T-helper 1 cell treated with Interleukin-12 subunit alpha and Interleukin-12 subunit beta and Interleukin-4 antibody, amounts not matched to agents 30 μg/mL and 1 μg/mL, for 36 hours (primary cell): ENCODE results near the gene SH3D19.
"Not testable (repeated sequence)": the region's sequence is repeated elsewhere in the genome, so short reads cannot be mapped to it uniquely, and the experiment has no call there.

ENCODE experiments used
- H3K27ac Mint-ChIP-seq: one replicate; pipeline ENCODE4 v1.8.0; 2021; ENCODE audit warnings: mild to moderate bottlenecking, mixed read lengths
- H3K27me3 Mint-ChIP-seq: one replicate; pipeline ENCODE4 v1.8.0; 2021; ENCODE audit warnings: low read depth, mixed read lengths
- H3K36me3 Mint-ChIP-seq: one replicate; pipeline ENCODE4 v1.8.0; 2021; ENCODE audit warnings: low read depth, mixed read lengths
- H3K4me1 Mint-ChIP-seq: one replicate; pipeline ENCODE4 v1.8.0; 2021; ENCODE audit warnings: low read depth, mixed read lengths
- H3K4me3 Mint-ChIP-seq: one replicate; pipeline ENCODE4 v1.8.0; 2021; ENCODE audit warnings: mild to moderate bottlenecking, moderate library complexity, mixed read lengths
- H3K9me3 Mint-ChIP-seq: one replicate; pipeline ENCODE4 v1.8.0; 2021; ENCODE audit warnings: mixed read lengths

The SH3D19 gene

DNA sequence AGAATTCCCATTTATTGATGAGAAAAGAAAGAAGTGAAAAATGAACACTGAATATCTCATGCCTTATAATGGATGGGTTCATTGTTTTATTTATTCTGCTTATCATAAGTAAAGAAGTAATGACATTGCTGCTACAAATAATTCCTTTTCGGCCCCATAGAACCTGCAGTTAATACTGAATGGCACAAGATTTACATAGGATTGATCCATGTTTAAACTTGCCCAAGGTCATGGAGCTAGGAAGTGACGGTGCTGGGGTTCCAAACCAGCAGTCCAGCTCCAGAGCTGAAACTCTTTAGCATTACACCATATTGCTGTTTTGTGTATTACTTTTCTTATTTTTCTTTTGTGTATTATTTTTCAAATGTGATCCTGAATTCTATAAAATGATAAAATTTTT is 78.7 kb downstream of the SH3D19 start:
- no peak overlapping the region for H3K4me3 Mint-ChIP-seq
- H3K27ac Mint-ChIP-seq, result no peak overlapping the region
- H3K4me1 Mint-ChIP-seq, result no peaks in the 10 kb centered on the region
- no peaks in the 10 kb centered on the region for H3K9me3 Mint-ChIP-seq
- no peaks in the 10 kb centered on the region for H3K36me3 Mint-ChIP-seq
- H3K27me3 Mint-ChIP-seq, result no peaks in the 10 kb centered on the region

DNA sequence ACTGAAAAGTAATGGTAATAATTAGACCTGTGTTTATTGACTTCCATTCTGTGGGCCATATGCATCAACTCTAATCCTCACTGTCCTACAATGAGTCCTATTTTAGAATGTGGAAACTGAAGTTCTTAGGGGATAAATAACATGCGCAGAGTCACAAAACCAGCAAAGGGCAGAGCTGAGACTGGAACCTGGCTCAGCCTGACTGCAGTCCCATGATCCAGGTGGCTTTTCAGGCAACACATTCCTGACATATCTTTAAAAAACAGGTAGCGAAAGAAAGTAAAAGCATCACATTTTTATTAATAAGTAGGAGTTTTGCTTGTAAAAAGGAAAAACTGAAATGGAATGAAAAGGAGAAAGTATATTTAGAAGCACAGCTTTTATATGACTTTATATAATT is 83.1 kb downstream of the SH3D19 start:
- Mint-ChIP-seq H3K4me3 (no peak overlapping the region), H3K4me1 (no peaks in the 10 kb centered on the region), H3K27me3 (peaks cover 10% of the 10 kb centered on the region), H3K36me3 (no peaks in the 10 kb centered on the region), H3K27ac (no peak overlapping the region), H3K9me3 (no peaks in the 10 kb centered on the region)

DNA sequence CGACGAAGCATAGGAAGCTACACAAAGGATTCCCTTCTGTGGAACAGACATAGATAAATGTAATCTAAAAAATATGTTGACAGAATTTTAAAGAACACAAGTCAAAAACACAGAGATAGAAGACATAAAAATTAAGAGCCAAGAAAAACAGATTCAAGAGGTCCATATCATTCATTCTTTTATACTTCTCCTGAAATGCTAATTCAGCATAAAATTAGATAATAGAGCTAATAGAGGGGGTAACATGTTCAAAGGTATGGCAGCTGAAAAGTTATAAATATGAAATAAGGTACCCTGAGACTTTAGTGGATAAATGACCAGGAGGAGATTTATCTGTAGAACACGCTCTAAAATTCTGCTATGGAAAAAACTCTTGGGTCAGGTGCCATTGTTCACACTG is 85.8 kb downstream of the SH3D19 start:
- Mint-ChIP-seq H3K4me1 (no peaks in the 10 kb centered on the region), H3K27me3 (peaks cover 10% of the 10 kb centered on the region), H3K9me3 (no peaks in the 10 kb centered on the region), H3K27ac (no peak overlapping the region), H3K36me3 (no peaks in the 10 kb centered on the region), H3K4me3 (no peak overlapping the region)

DNA sequence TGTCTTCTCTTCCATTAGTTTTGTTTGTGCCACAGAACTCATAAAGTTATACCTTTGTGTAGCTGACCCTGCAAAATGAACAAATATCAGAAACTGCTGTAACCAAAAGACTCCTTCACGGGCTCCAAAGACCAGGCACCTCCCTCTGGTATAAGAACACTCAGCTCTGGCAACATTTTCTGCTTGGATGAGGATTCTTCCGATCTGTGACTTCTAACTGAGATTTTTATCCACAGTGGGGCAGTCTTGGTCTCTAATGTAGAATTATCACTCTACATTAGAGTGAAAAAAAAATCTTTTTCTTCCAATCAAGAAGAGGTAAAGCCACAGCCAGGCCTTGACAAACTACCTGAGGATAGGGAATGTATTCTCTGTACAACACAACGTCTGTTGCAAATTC is 86.9 kb downstream of the SH3D19 start:
- no peaks in the 10 kb centered on the region for H3K36me3 Mint-ChIP-seq
- no peaks in the 10 kb centered on the region for H3K4me1 Mint-ChIP-seq
- no peaks in the 10 kb centered on the region for H3K9me3 Mint-ChIP-seq
- H3K4me3 Mint-ChIP-seq, result no peak overlapping the region
- H3K27me3 Mint-ChIP-seq, result peaks cover 10% of the 10 kb centered on the region
- H3K27ac Mint-ChIP-seq, result no peak overlapping the region

DNA sequence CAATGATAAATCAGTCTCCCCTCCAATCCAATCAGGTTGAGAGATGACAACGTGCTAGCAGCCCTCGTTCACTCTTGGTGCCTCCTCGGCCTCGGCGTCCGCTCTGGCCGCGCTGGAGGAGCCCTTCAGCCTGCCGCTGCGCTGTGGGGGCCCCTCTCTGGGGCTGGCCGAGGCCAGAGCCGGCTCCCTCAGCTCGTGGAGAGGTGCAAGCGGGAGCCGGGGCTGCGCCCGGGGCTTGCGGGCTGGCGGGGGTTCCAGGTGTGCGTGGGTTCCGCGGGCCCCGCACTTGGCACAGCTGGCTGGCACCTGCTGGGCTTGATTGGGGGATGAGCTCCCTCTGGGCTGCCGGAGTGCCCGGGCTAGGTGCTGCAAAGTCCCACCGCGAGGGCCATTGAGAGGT is 89.4 kb downstream of the SH3D19 start:
- no peak overlapping the region for H3K4me3 Mint-ChIP-seq
- H3K27me3 Mint-ChIP-seq, result peaks cover 10% of the 10 kb centered on the region
- H3K36me3 Mint-ChIP-seq, result no peaks in the 10 kb centered on the region
- H3K27ac Mint-ChIP-seq, result no peak overlapping the region
- H3K9me3 Mint-ChIP-seq, result no peaks in the 10 kb centered on the region
- H3K4me1 Mint-ChIP-seq, result no peaks in the 10 kb centered on the region

DNA sequence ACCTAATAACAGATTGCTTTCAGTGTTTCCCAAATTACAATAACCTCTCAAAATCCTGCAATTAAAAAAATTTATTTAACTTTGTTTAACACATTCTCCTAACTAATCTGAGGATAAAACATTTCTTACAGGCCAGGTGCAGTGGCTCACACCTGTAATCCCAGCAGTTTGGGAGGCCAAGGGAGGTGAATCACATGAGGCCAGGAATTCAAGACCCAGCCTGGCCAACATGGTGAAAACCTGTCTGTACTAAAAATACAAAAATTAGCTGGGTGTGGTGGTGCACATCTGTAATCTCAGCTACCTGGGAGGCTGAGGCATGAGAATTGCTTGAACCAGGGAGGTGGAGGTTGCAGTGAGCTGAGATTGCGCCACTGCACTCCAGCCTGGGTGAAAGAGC is 90.0 kb downstream of the SH3D19 start:
- H3K27me3 Mint-ChIP-seq, H3K36me3 Mint-ChIP-seq, H3K4me1 Mint-ChIP-seq, H3K9me3 Mint-ChIP-seq, H3K4me3 Mint-ChIP-seq, H3K27ac Mint-ChIP-seq: not testable (repeated sequence)

DNA sequence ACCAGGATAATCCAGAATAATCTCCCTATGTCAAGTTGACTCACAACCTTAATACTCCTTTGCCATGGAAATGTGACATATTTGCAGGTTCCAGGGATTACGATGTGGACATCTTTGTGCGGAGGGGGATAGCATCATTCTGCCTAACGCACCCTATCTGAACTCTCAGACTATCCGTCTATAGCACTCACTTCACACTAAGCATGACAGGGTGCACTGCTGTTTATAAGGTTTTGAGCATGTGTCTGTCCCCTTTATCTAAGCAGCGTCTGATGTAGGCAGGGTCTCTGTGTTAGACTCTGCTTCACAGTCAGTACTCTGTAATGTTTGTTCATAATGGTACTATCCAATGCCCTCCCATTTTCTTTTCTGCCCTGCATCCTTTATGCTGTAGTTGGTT is 91.8 kb downstream of the SH3D19 start:
- H3K4me1 Mint-ChIP-seq, result no peaks in the 10 kb centered on the region
- H3K27ac Mint-ChIP-seq, result no peak overlapping the region
- no peaks in the 10 kb centered on the region for H3K9me3 Mint-ChIP-seq
- H3K4me3 Mint-ChIP-seq, result no peak overlapping the region
- H3K27me3 Mint-ChIP-seq, result peaks cover 2% of the 10 kb centered on the region
- no peaks in the 10 kb centered on the region for H3K36me3 Mint-ChIP-seq

DNA sequence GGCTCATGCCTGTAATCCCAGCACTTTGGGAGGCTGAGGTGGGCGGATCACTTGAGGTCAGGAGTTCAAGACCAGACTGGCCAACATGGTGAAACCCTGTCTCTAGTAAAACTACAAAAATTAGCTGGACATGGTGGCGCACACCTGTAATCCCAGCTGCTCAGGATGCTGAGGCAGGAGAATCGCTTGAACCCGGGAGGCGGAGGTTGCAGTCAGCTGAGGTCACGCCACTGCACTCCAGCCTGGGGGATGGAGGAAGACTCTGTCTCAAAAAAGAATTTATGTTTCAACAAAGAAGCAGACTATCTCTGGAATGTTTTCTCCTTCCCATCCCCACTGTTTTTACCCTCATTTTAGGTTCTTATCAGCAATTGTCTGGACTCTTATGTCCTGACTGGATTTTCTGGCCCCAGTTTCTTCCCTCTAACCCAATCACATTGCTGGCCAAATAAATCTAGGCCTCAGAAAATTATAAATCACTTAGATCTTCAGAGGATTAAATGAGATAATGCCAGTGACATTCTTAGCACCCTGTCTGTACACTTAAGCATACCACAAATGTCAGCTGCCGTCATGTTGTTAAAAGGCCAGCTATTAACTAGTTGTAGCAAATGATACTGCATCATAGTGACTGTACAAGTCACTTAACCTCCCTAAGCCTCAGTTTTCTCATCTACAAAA is 93.3 kb downstream of the SH3D19 start:
- Mint-ChIP-seq H3K36me3 (no peaks in the 10 kb centered on the region), H3K4me3 (no peak overlapping the region), H3K27me3 (no peaks in the 10 kb centered on the region), H3K4me1 (no peaks in the 10 kb centered on the region), H3K9me3 (no peaks in the 10 kb centered on the region), H3K27ac (no peak overlapping the region)

DNA sequence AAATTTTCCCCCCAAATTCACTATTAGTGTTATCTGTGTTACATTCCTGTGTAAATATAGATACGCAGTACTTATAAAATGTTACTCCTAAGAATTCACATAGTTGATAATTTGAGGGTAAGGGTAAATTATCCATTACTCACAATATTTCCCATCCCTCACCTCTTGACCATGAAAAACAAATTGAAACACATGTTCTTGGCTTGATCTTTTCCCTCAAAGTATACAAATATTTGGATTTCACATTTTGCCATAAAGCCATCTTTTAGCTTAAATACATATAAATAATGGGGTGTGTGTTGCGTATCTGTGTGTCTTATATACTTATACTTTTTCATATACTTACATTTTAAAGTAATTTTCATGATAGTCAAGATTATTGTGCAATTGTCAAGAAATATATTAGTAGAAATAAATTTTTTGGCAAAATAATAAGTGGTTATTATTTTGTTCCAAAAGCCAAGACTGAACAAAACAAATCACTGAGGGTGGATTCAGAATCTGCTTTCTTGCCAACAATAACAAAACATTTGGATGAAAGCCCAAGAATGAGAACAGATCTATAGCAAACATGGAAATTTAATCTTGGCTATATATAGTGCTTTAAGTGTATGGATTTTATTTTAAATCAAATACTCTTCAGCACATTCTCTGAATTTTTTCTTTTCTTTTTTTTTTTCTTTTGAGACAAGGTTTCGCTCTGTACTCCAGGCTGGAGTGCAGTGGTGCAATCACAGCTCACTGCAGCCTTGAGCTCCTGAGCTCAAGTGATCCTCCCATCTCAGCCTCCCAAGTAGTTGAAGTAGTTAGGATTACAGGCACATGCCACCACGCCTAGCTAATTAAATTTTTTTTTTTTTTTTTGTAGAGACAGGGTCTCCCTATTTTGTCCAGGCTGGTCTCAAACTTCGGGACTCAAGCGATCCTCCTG is 97.0 kb downstream of the SH3D19 start:
- no peaks in the 10 kb centered on the region for H3K9me3 Mint-ChIP-seq
- no peak overlapping the region for H3K4me3 Mint-ChIP-seq
- no peaks in the 10 kb centered on the region for H3K4me1 Mint-ChIP-seq
- no peaks in the 10 kb centered on the region for H3K36me3 Mint-ChIP-seq
- H3K27me3 Mint-ChIP-seq, result peaks cover 3% of the 10 kb centered on the region
- H3K27ac Mint-ChIP-seq, result no peak overlapping the region

DNA sequence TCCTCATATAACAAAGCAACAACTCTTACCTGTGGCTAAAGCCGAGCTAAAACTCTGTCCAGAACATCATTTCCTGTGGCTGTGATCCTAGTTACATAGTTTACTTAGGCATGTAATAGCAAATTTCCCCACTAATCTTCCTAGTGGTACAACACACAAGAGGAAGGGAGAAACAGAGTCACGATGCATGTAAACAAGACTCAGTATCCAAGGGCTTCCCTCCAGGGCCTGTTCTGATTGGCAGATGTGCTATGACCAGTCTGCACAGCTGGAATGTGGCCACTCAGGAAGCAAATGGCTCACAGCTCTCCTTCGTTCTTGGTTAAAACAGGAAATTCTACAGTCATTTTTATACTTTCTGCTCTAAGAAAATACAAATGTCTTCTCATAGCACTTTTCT is 97.7 kb downstream of the SH3D19 start:
- Mint-ChIP-seq H3K9me3 (no peaks in the 10 kb centered on the region), H3K27me3 (peaks cover 7% of the 10 kb centered on the region), H3K36me3 (no peaks in the 10 kb centered on the region), H3K4me3 (no peak overlapping the region), H3K4me1 (no peaks in the 10 kb centered on the region), H3K27ac (no peak overlapping the region)

DNA sequence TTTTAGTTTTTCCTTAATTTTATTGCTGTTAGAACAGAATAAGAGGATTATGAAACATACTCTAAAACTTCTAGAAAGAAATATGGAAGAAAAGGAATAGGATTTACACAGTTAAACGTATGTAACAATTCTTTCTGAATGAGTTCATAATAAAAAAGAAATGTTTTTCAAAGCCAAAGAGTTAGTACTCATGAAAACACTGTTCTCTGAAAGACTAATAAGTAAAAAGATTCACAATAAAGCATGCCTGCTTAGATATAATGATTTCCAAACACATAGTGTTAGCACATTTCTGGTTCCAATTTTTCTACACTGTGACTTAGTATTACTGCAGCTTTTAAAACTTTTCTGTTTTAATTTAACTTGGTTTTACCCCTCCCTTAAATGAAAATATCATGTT is 98.2 kb downstream of the SH3D19 start:
- Mint-ChIP-seq H3K27me3 (peaks cover 7% of the 10 kb centered on the region), H3K4me1 (no peaks in the 10 kb centered on the region), H3K27ac (no peak overlapping the region), H3K36me3 (no peaks in the 10 kb centered on the region), H3K9me3 (no peaks in the 10 kb centered on the region), H3K4me3 (no peak overlapping the region)

DNA sequence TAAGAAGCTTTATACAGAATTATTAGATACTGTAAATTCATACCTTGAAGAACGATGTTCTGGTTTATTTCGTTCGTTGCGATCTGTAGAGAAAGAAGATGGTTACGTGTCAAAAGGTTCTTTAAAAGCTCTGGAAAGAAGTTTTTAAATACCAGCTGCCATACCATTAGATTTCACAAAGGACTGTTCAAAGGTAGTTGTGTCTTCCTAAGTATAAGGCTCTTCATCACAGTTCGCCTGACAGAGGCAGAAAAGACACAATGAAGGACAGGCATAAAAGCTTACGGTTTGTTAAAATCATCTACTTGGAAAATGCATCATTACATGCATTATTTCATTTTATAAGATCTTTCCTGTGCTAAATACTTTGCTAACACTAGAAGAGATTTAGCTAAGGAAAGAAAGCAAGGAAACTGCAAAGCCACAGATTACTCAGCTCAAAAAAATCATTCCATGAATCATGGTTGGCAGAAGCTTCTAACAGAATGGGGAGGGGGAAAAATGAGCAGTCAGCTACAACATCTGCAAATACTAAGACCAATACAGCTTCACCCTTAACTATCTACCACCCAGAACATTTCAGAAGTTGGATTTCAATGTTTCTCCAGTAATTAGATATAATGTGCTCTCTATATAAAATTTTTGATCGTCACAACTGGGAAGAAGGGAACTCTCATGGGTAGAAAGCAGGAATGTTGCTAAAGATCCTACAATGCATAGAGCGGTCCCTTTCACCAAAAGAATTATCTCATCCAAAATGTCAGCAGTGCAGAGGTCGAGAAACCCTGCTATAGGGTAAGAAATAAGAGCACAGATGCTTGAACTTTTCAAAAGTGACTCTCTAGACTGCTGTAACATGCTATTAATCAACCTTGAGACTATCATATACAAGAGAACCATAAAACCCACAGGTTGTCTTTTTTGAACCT is 99.1 kb downstream of the SH3D19 start:
- H3K36me3 Mint-ChIP-seq, result no peaks in the 10 kb centered on the region
- H3K4me1 Mint-ChIP-seq, result no peaks in the 10 kb centered on the region
- no peak overlapping the region for H3K4me3 Mint-ChIP-seq
- no peak overlapping the region for H3K27ac Mint-ChIP-seq
- H3K9me3 Mint-ChIP-seq, result no peaks in the 10 kb centered on the region
- peaks cover 7% of the 10 kb centered on the region for H3K27me3 Mint-ChIP-seq

DNA sequence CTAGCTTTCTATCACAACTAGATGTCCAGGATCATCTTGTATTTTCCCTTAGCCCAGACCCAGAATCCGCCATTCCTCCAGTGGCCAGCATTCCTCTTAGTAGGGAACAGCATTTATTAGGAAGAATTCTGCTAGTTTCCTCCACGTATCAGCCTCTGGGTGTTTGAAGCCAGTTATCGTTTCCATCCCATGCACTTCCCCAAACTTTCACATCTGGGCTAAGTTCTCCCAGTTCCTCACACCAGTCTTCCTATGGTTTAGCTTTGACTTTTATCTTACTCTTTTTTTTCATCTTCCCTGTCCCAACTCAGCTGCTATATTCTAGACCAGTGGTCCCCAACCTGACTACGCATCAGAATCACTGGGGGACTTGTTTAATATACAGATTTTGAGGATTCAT is 101.9 kb downstream of the SH3D19 start:
- no peaks in the 10 kb centered on the region for H3K9me3 Mint-ChIP-seq
- peaks cover 14% of the 10 kb centered on the region for H3K27me3 Mint-ChIP-seq
- H3K4me1 Mint-ChIP-seq, result no peaks in the 10 kb centered on the region
- no peak overlapping the region for H3K4me3 Mint-ChIP-seq
- H3K27ac Mint-ChIP-seq, result no peak overlapping the region
- no peaks in the 10 kb centered on the region for H3K36me3 Mint-ChIP-seq

DNA sequence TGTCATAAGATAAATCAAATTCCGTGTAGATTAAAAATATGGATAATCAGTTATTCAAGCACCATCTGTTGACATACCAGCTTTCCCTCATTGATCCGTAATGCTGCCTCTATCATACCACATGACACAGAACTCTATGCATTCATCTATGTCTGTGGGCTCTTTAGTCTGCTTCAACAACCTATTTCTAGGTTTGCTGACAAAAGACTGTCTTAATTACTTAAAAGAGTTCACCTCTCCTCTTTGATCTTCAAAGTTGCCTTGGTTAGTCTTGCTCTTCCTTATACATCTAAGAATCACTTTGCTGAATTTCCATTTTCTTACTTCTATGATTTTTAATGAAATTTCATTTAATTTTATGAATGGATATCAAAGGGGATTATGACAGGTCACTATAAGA is 105.5 kb downstream of the SH3D19 start:
- no peak overlapping the region for H3K4me3 Mint-ChIP-seq
- no peaks in the 10 kb centered on the region for H3K4me1 Mint-ChIP-seq
- no peak overlapping the region for H3K27ac Mint-ChIP-seq
- peaks cover 16% of the 10 kb centered on the region for H3K27me3 Mint-ChIP-seq
- H3K9me3 Mint-ChIP-seq, result no peaks in the 10 kb centered on the region
- no peaks in the 10 kb centered on the region for H3K36me3 Mint-ChIP-seq
